ENCODE measurements around the gene ABHD2. TPM values are rescaled to one million over a fixed set of nuclear protein-coding genes. Genes with fewer than 3 reads are reported as not detected.
A peak's percentile ranks its signal among the peaks of the same experiment; 100 is the strongest.
"Not testable (repeated sequence)": the region's sequence is repeated elsewhere in the genome, so short reads cannot be mapped to it uniquely, and the experiment has no call there.

ABHD2 gene
- total and polyA plus RNA-seq, 9 donors: 17.0 to 107 (median 89.5) TPM

- no peak overlapping the region for H3K27ac ChIP-seq
- no peaks in the 10 kb centered on the region for H3K36me3 ChIP-seq
- DNase-seq: no peak
- WGBS, 3 donors: 61 to 72% (median 64%) methylated on average over 7 of the region's 7 CpGs
- no peaks in the 10 kb centered on the region for H3K4me1 ChIP-seq (ENCODE audit: insufficient read depth)
- no peaks in the 10 kb centered on the region for H3K9me3 ChIP-seq
- TF ChIP-seq CTCF (IDR thresholded peaks at IDR 0.05) (no peak), POLR2A (IDR thresholded peaks at IDR 0.05) (no peak), EP300 (IDR thresholded peaks at IDR 0.05) (no peak)
- H3K27me3 ChIP-seq: no peaks in the 10 kb centered on the region
- intact Hi-C loops (cut with DNase I): no loop called here
- no peak overlapping the region for H3K4me3 ChIP-seq
Observed at GRCh38 chr15:89227425-89227824, 139.2 kb downstream of the ABHD2 start.

- H3K9me3 ChIP-seq: no peaks in the 10 kb centered on the region
- no peaks in the 10 kb centered on the region for H3K27me3 ChIP-seq
- DNase-seq: no peak
- H3K36me3 ChIP-seq: no peaks in the 10 kb centered on the region
- no peaks in the 10 kb centered on the region for H3K4me1 ChIP-seq (ENCODE audit: insufficient read depth)
- no peak for TF ChIP-seq CTCF (IDR thresholded peaks at IDR 0.05)
- TF ChIP-seq EP300 (IDR thresholded peaks at IDR 0.05): no peak
- TF ChIP-seq POLR2A (IDR thresholded peaks at IDR 0.05): no peak
- H3K27ac ChIP-seq: no peak overlapping the region
- H3K4me3 ChIP-seq: no peak overlapping the region
- 24 to 37% (median 37%) methylated on average over 5 of the region's 5 CpGs for WGBS, 3 donors
- intact Hi-C loops (cut with DNase I): no loop called here
Observed at GRCh38 chr15:89230277-89230676, 142.0 kb downstream of the ABHD2 start.

GRCh38 chr15:89231832-89232231 is 143.6 kb downstream of the ABHD2 start:
- DNase-seq: no peak
- intact Hi-C loops (cut with DNase I): no loop called here
- no peaks in the 10 kb centered on the region for H3K36me3 ChIP-seq
- no peak overlapping the region for H3K4me3 ChIP-seq
- no peaks in the 10 kb centered on the region for H3K4me1 ChIP-seq (ENCODE audit: insufficient read depth)
- H3K27me3 ChIP-seq: no peaks in the 10 kb centered on the region
- no peak for TF ChIP-seq EP300 (IDR thresholded peaks at IDR 0.05)
- TF ChIP-seq CTCF (IDR thresholded peaks at IDR 0.05): no peak
- TF ChIP-seq POLR2A (IDR thresholded peaks at IDR 0.05): no peak
- no peak overlapping the region for H3K27ac ChIP-seq
- H3K9me3 ChIP-seq: no peaks in the 10 kb centered on the region

GRCh38 chr15:89239883-89240810 is 151.9 kb downstream of the ABHD2 start:
- H3K27ac ChIP-seq; H3K4me1 ChIP-seq (ENCODE audit: insufficient read depth); H3K36me3 ChIP-seq; H3K9me3 ChIP-seq; intact Hi-C loops (cut with DNase I); H3K27me3 ChIP-seq; DNase-seq; H3K4me3 ChIP-seq: not testable (repeated sequence)
- WGBS, 3 donors: 86 to 90% (median 89%) methylated on average over 12 of the region's 12 CpGs

- no peak for TF ChIP-seq POLR2A (IDR thresholded peaks at IDR 0.05)
- TF ChIP-seq EP300 (IDR thresholded peaks at IDR 0.05): no peak
- TF ChIP-seq CTCF (IDR thresholded peaks at IDR 0.05): no peak
- Histone ChIP-seq H3K36me3 (no peaks in the 10 kb centered on the region), H3K4me1 (ENCODE audit: insufficient read depth) (peaks cover 2% of the 10 kb centered on the region), H3K4me3 (peak overlapping the region; percentile 54), H3K9me3 (peaks cover 0 to 4% of the 10 kb centered on the region in 2 donors), H3K27ac (no peak overlapping the region), H3K27me3 (no peaks in the 10 kb centered on the region)
- WGBS, 3 donors: 20 to 35% (median 24%) methylated on average over 20 of the region's 20 CpGs
- DNase-seq: peak in 4 of 5 donors; percentile 9 to 60 (median 20)
- intact Hi-C loops (cut with DNase I): no loop called here
Observed at GRCh38 chr15:89243046-89243690, 154.9 kb downstream of the ABHD2 start.

Data from ovary (tissue), 9 donors.